ENCODE measurements around the gene DYNC1LI2. TPM values are rescaled to one million over a fixed set of nuclear protein-coding genes. Genes with fewer than 3 reads are reported as not detected.

Gene DYNC1LI2
- total and polyA plus RNA-seq, 2 of the 8 experiments (the other 6 are each of a cell fraction or from before 2014, with no cell fraction given): 35.0 to 70.8 TPM

DNA sequence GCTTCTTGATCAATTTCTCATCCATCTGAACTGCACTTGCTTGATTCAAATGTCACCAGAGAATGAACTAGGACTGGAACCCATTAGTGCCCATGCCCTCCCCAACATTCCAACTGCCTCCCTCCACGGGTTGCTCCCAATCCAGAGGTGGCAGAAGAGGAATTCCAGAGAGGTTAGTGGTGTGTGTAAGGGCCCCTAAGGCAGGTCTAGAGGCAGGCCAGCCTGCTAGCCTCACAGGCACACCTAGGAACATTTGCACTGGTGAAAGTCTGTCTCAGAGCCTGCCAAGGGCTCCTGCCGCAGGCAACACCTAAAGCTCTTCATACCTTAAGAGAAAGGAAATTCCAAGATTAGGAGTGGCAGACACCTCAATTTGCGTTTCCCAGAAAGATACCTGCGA, 33.6 kb downstream of the DYNC1LI2 start:
- no peak overlapping the region for H2BK20ac ChIP-seq (ENCODE audit: low read length)
- no peaks in the 10 kb centered on the region for H3K4me1 ChIP-seq (replicated peaks in 1 of 4; ENCODE audit: control insufficient read depth in 3 of 4, insufficient read depth in 4 of 4, low read length in 3 of 4)
- no peak overlapping the region for H2BK5ac ChIP-seq (ENCODE audit: low read depth, low read length)
- no peak overlapping the region for H3K56ac ChIP-seq (replicated peaks; ENCODE audit: insufficient read length, low read depth, low read length)
- no peak overlapping the region for H2AFZ ChIP-seq (ENCODE audit: low read length)
- no peak overlapping the region for H2AK5ac ChIP-seq (ENCODE audit: low read depth, low read length)
- ChIA-PET POLR2A (ENCODE audit: partially characterized antibody) (interaction anchor here (0.7 to 2.6 kb wide), 4 partner anchors 9 to 21 kb away, joined by 3 to 9 read pairs (median 6); partner anchors contain the start of gene CMTM4), CTCF (ENCODE audit: partially characterized antibody) (interaction anchor here (1.3 to 4.3 kb wide), 5 partner anchors 10 to 23 kb away, joined by 3 to 35 read pairs (median 5); no protein-coding TSS in a partner anchor)
- no peak overlapping the region for H3K4me2 ChIP-seq (ENCODE audit: insufficient read depth in 1 of 2, low read depth in 2 of 2, low read length in 2 of 2)
- no peak overlapping the region for H3K14ac ChIP-seq (ENCODE audit: insufficient read length)
- FAIRE-seq: no peak
- H4K8ac ChIP-seq (ENCODE audit: extremely low read depth, insufficient read depth, low read length): no peak overlapping the region
- no peak overlapping the region for H3K27ac ChIP-seq (ENCODE audit: low read depth, low read length)
- no peaks in the 10 kb centered on the region for H3K79me2 ChIP-seq (ENCODE audit: control insufficient read depth in 1 of 2, insufficient read depth in 2 of 2, low read length in 2 of 2)
- H3K9ac ChIP-seq (replicated peaks in 1 of 4; ENCODE audit: extremely low read depth in 1 of 4, low read depth in 3 of 4, low read length in 3 of 4): no peak overlapping the region
- no peak overlapping the region for H4K91ac ChIP-seq (replicated peaks; ENCODE audit: insufficient read length, low read length)
- H4K5ac ChIP-seq (ENCODE audit: insufficient read length, low read depth, low read length): no peak overlapping the region
- 94% methylated on average over 4 of the region's 4 CpGs; no CpG with 5 or more reads in 1 of the 2 experiments for WGBS, 2 experiments (ENCODE audit: extremely low coverage in 1 of 2, insufficient coverage in 1 of 2, insufficient read length in 1 of 2, insufficient replicate concordance in 2 of 2, low coverage in 1 of 2, low lambda C conversion rate in 2 of 2, missing lambda C conversion rate in 1 of 2)
- H2BK15ac ChIP-seq (ENCODE audit: low read length): no peak overlapping the region
- no peaks in the 10 kb centered on the region for H3K27me3 ChIP-seq (replicated peaks in 1 of 4; ENCODE audit: control insufficient read depth in 3 of 4, extremely low read depth in 1 of 4, insufficient read depth in 3 of 4, low read length in 3 of 4)
- H3K79me1 ChIP-seq (ENCODE audit: low read depth, low read length): no peaks in the 10 kb centered on the region
- H3K23ac ChIP-seq (ENCODE audit: insufficient read length): no peak overlapping the region
- H2BK120ac ChIP-seq (replicated peaks; ENCODE audit: low read depth, low read length): no peak overlapping the region
- H3K36me3 ChIP-seq (ENCODE audit: control insufficient read depth in 2 of 4, insufficient read depth in 4 of 4, low read length in 3 of 4): peaks cover 2 to 19% (median 6%) of the 10 kb centered on the region in 4 experiments; a peak in 5 of 8 replicates
- no peaks in the 10 kb centered on the region for H3K9me3 ChIP-seq (ENCODE audit: insufficient read depth in 2 of 2, low read depth in 1 of 2, low read length in 1 of 2)
- DNase-seq (ENCODE audit: low read depth in 1 of 2, low spot score in 2 of 2): no peak
- H2BK12ac ChIP-seq (ENCODE audit: low read depth, low read length): no peak overlapping the region
- H3K4me3 ChIP-seq (ENCODE audit: extremely low read depth in 1 of 4, insufficient read depth in 2 of 4, low read depth in 3 of 4, low read length in 4 of 4): no peak overlapping the region
- peaks cover 2 to 5% of the 10 kb centered on the region in 2 experiments for H4K20me1 ChIP-seq (replicated peaks in 1 of 2; ENCODE audit: control insufficient read depth in 1 of 2, insufficient read depth in 2 of 2, low read length in 2 of 2)
- H3K23me2 ChIP-seq (ENCODE audit: low read depth, low read length): no peaks in the 10 kb centered on the region
- H3K4ac ChIP-seq (replicated peaks; ENCODE audit: insufficient read length, low read depth, low read length): no peak overlapping the region
- no peak overlapping the region for H3K18ac ChIP-seq (ENCODE audit: extremely low read depth, low read length)
- TF ChIP-seq NANOG (IDR thresholded peaks at IDR 0.05; ENCODE audit: insufficient read depth, low read depth, low read length, poor library complexity, severe bottlenecking): no peak
- TF ChIP-seq MAFK (IDR thresholded peaks at IDR 0.05; ENCODE audit: low read depth, low read length): no peak
- no peak for TF ChIP-seq SIN3A (conservative IDR thresholded peaks at IDR 0.05 in 1 of 2, IDR thresholded peaks at IDR 0.05 in 1 of 2; ENCODE audit: low read depth in 1 of 2, low read length in 2 of 2)
- no peak for TF ChIP-seq TAF1 (IDR thresholded peaks at IDR 0.05; ENCODE audit: low read depth, low read length)
- TF ChIP-seq CREB1 (IDR thresholded peaks at IDR 0.05): no peak
- TF ChIP-seq GTF2F1 (IDR thresholded peaks at IDR 0.05; ENCODE audit: borderline replicate concordance, low read depth, low read length): no peak
- TF ChIP-seq HDAC6 (IDR thresholded peaks at IDR 0.05; ENCODE audit: low read depth, low read length): no peak
- no peak for TF ChIP-seq POLR2A (IDR thresholded peaks at IDR 0.05; ENCODE audit: control extremely low read depth in 1 of 2, low read depth in 2 of 2, low read length in 2 of 2)
- TF ChIP-seq POLR2AphosphoS5 (IDR thresholded peaks at IDR 0.05; ENCODE audit: low read depth, low read length): no peak
- no peak for TF ChIP-seq PHF8 (conservative IDR thresholded peaks at IDR 0.05; ENCODE audit: low read depth, low read length)
- no peak for TF ChIP-seq POU5F1 (IDR thresholded peaks at IDR 0.05; ENCODE audit: low read depth, low read length)
- TF ChIP-seq, protein P1, sequence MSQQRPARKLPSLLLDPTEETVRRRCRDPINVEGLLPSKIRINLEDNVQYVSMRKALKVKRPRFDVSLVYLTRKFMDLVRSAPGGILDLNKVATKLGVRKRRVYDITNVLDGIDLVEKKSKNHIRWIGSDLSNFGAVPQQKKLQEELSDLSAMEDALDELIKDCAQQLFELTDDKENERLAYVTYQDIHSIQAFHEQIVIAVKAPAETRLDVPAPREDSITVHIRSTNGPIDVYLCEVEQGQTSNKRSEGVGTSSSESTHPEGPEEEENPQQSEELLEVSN (IDR thresholded peaks at IDR 0.05): no peak
- no peak for TF ChIP-seq SAP30 (IDR thresholded peaks at IDR 0.05; ENCODE audit: insufficient read depth, insufficient replicate concordance, low read length)
- TF ChIP-seq SP2 (IDR thresholded peaks at IDR 0.05; ENCODE audit: low read length): no peak
- TF ChIP-seq SRF (IDR thresholded peaks at IDR 0.05; ENCODE audit: low read depth, low read length): no peak
